IPS-18a (cell line): ENCODE results near the gene OLA1.

ENCODE experiments used
- H3K27ac ChIP-seq: one replicate; pipeline ENCODE4 v1.5.1; 2013; ENCODE audit warnings: low read length
- H3K27me3 ChIP-seq: one replicate; pipeline ENCODE4 v1.6.1; 2013; ENCODE audit warnings: mild to moderate bottlenecking, low read length; ENCODE audit not compliant: control insufficient read depth, insufficient read depth
- H3K36me3 ChIP-seq: one replicate; pipeline ENCODE4 v1.6.1; 2013; ENCODE audit warnings: low read depth, low read length; ENCODE audit not compliant: control insufficient read depth
- H3K4me1 ChIP-seq: one replicate; pipeline ENCODE4 v1.6.1; 2013; ENCODE audit warnings: low read depth, low read length; ENCODE audit not compliant: control insufficient read depth
- H3K4me3 ChIP-seq: one replicate; pipeline ENCODE4 v1.5.1; 2013; ENCODE audit warnings: low read length
- H3K9ac ChIP-seq: one replicate; pipeline ENCODE4 v1.6.1; 2013; ENCODE audit warnings: mild to moderate bottlenecking, low read length, moderate library complexity
- H3K9me3 ChIP-seq: one replicate; pipeline ENCODE4 v1.6.1; 2013; ENCODE audit warnings: low read depth, low read length; ENCODE audit not compliant: control insufficient read depth

OLA1 gene

DNA sequence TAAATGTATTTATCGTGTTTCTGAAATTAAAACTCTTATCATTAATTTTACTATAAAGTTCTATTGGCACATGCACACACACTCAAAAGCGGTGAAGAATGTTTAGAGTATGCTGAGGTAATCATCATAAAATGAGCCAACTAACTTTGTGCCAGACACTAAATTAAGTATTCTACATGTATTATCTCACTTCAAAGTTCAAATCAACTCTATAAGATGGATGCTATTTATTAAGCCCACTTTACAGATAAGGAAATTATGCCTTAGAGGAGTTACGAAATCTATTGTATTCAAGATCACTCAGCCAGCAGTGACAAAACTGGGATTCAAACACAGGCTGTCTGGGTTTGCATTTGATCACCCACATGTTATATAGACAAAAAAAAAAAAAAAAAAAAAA is 24.9 kb downstream of the OLA1 start:
- Histone ChIP-seq H3K4me1 (peaks cover 2% of the 10 kb centered on the region), H3K27ac (no peak overlapping the region), H3K36me3 (peaks cover 18% of the 10 kb centered on the region), H3K4me3 (no peak overlapping the region), H3K9me3 (no peaks in the 10 kb centered on the region), H3K9ac (no peak overlapping the region), H3K27me3 (no peaks in the 10 kb centered on the region)

- no peak overlapping the region for H3K9ac ChIP-seq
- no peak overlapping the region for H3K27ac ChIP-seq
- H3K4me1 ChIP-seq: peaks cover 6% of the 10 kb centered on the region
- H3K4me3 ChIP-seq: no peak overlapping the region
- peaks cover 15% of the 10 kb centered on the region for H3K36me3 ChIP-seq
- no peaks in the 10 kb centered on the region for H3K9me3 ChIP-seq
- H3K27me3 ChIP-seq: no peaks in the 10 kb centered on the region
Measured at GRCh38 chr2:174222154-174222553, 26.2 kb downstream of the OLA1 start.

- Histone ChIP-seq H3K9ac (no peak overlapping the region), H3K27ac (no peak overlapping the region), H3K9me3 (no peaks in the 10 kb centered on the region), H3K4me1 (peaks cover 6% of the 10 kb centered on the region), H3K4me3 (no peak overlapping the region), H3K27me3 (no peaks in the 10 kb centered on the region), H3K36me3 (peaks cover 15% of the 10 kb centered on the region)
Measured at GRCh38 chr2:174219321-174219720, 29.0 kb downstream of the OLA1 start.

GRCh38 chr2:174218773-174219172 is 29.6 kb downstream of the OLA1 start:
- H3K27me3 ChIP-seq: no peaks in the 10 kb centered on the region
- no peak overlapping the region for H3K27ac ChIP-seq
- H3K9ac ChIP-seq: no peak overlapping the region
- peaks cover 15% of the 10 kb centered on the region for H3K36me3 ChIP-seq
- no peak overlapping the region for H3K4me3 ChIP-seq
- H3K9me3 ChIP-seq: no peaks in the 10 kb centered on the region
- peaks cover 6% of the 10 kb centered on the region for H3K4me1 ChIP-seq

DNA sequence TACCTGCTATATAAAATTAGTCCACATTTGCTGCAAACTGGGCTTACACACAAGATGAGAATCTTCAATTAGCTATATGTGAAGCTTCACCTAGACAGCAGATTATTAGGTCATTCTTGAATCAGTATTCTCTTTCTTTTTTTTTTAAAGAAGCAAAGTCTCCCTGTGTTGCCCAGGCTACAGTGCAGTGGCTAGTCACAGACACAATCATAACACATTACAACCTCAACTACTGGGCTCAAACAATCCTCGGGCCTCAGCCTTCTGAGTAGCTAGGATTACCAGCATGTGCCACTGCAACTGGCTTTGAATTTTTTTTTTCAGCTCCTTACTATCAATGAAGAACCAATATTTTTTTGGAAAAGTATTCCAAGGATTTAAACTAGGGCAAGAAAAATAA is 30.5 kb downstream of the OLA1 start:
- no peaks in the 10 kb centered on the region for H3K9me3 ChIP-seq
- H3K27me3 ChIP-seq: no peaks in the 10 kb centered on the region
- H3K4me1 ChIP-seq: peaks cover 6% of the 10 kb centered on the region
- peaks cover 13% of the 10 kb centered on the region for H3K36me3 ChIP-seq
- no peak overlapping the region for H3K27ac ChIP-seq
- no peak overlapping the region for H3K9ac ChIP-seq
- no peak overlapping the region for H3K4me3 ChIP-seq

DNA sequence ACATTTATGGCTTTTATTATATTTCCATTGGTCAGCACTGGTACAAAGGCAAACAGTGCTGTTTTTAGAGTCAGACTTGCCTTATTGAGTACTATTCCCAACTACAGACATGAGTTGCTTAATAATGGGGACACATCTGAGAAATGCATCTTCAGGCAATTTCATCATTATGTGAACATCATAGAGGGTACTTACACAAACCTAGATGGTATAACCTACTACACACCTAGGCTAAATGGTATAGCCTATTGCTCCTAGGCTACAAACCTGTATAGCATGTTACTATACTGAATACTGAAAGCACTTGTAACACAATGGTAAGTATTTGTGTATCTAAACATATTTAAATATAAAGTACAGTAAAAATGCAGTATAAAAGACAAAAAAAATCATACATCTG is 36.4 kb downstream of the OLA1 start:
- H3K27me3 ChIP-seq: no peaks in the 10 kb centered on the region
- no peaks in the 10 kb centered on the region for H3K36me3 ChIP-seq
- H3K9ac ChIP-seq: no peak overlapping the region
- no peaks in the 10 kb centered on the region for H3K9me3 ChIP-seq
- H3K4me3 ChIP-seq: no peak overlapping the region
- H3K4me1 ChIP-seq: peaks cover 8% of the 10 kb centered on the region
- no peak overlapping the region for H3K27ac ChIP-seq

- H3K9ac ChIP-seq: no peak overlapping the region
- H3K9me3 ChIP-seq: no peaks in the 10 kb centered on the region
- H3K4me1 ChIP-seq: peaks cover 8% of the 10 kb centered on the region
- H3K27me3 ChIP-seq: no peaks in the 10 kb centered on the region
- no peak overlapping the region for H3K27ac ChIP-seq
- H3K36me3 ChIP-seq: no peaks in the 10 kb centered on the region
- no peak overlapping the region for H3K4me3 ChIP-seq
Measured at GRCh38 chr2:174210862-174211261, 37.5 kb downstream of the OLA1 start.

- H3K27me3 ChIP-seq: no peaks in the 10 kb centered on the region
- H3K36me3 ChIP-seq: no peaks in the 10 kb centered on the region
- no peak overlapping the region for H3K4me3 ChIP-seq
- no peak overlapping the region for H3K27ac ChIP-seq
- peaks cover 8% of the 10 kb centered on the region for H3K4me1 ChIP-seq
- no peak overlapping the region for H3K9ac ChIP-seq
- H3K9me3 ChIP-seq: no peaks in the 10 kb centered on the region
Measured at GRCh38 chr2:174209325-174209724, 39.0 kb downstream of the OLA1 start.

DNA sequence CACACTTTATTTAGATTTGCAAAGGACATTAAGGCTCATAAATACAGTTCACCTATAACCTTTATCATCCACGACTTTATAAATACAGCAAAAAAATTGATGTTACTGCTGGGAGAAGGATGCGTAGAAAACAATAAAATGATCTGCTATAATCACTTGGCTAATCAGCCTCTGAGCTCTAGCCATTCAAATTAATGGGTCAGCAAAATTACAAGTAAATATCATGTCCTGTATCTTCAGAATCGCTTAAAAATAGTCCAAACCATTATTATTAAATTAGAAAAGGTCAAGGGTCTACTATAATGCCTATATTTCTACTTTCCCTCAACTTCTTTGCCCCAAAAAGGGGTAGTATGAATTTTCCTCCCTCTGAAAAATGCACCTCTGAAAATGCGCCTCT is 40.3 kb downstream of the OLA1 start:
- Histone ChIP-seq H3K9ac (no peak overlapping the region), H3K27me3 (no peaks in the 10 kb centered on the region), H3K9me3 (no peaks in the 10 kb centered on the region), H3K4me3 (no peak overlapping the region), H3K27ac (no peak overlapping the region), H3K36me3 (no peaks in the 10 kb centered on the region), H3K4me1 (peaks cover 8% of the 10 kb centered on the region)

- H3K36me3 ChIP-seq: no peaks in the 10 kb centered on the region
Measured at GRCh38 chr2:174205562-174205961, 42.8 kb downstream of the OLA1 start.

GRCh38 chr2:174202188-174202587 is 46.1 kb downstream of the OLA1 start:
- Histone ChIP-seq H3K36me3 (no peaks in the 10 kb centered on the region), H3K4me1 (peaks cover 16% of the 10 kb centered on the region), H3K9me3 (no peaks in the 10 kb centered on the region), H3K4me3 (no peak overlapping the region), H3K27me3 (no peaks in the 10 kb centered on the region), H3K27ac (no peak overlapping the region), H3K9ac (no peak overlapping the region)

More at GRCh38 chr2:174205562-174205961, 42.8 kb downstream of the OLA1 start:
- Histone ChIP-seq H3K4me1 (peaks cover 8% of the 10 kb centered on the region), H3K27me3 (no peaks in the 10 kb centered on the region), H3K27ac (no peak overlapping the region), H3K4me3 (no peak overlapping the region), H3K9ac (no peak overlapping the region), H3K9me3 (no peaks in the 10 kb centered on the region)

- Histone ChIP-seq H3K27me3 (no peaks in the 10 kb centered on the region), H3K9me3 (no peaks in the 10 kb centered on the region), H3K4me1 (peaks cover 16% of the 10 kb centered on the region), H3K27ac (no peak overlapping the region), H3K4me3 (no peak overlapping the region), H3K9ac (no peak overlapping the region), H3K36me3 (no peaks in the 10 kb centered on the region)
Measured at GRCh38 chr2:174198846-174199564, 49.3 kb downstream of the OLA1 start.
